ENCODE data around the gene CTBP1. TPM values are rescaled to one million over a fixed set of nuclear protein-coding genes. Genes with fewer than 3 reads are reported as not detected.

Gene CTBP1
- total RNA-seq, 1 experiment from 2014 or later = 187 TPM

GRCh38 chr4:1240721-1241465 lies 8.0 kb downstream of the CTBP1 start:
- DNase-seq (ENCODE audit: low spot score) = no peak
- intact Hi-C loops (cut with micrococcal nuclease; ENCODE audit: unreplicated experiment) = no loop called here
- CTCF ChIA-PET = no interaction called here
- Histone ChIP-seq H3K4me3 (ENCODE audit: low read depth, low read length, poor library complexity, severe bottlenecking) (no peak overlapping the region), H3K4me1 (ENCODE audit: insufficient read depth, low read length, poor library complexity, severe bottlenecking) (no peaks in the 10 kb centered on the region), H3K36me3 (ENCODE audit: insufficient read depth, low read length, poor library complexity, severe bottlenecking) (peaks cover 33% of the 10 kb centered on the region), H3K27me3 (replicated peaks; ENCODE audit: insufficient read depth, low read depth, low read length, poor library complexity) (no peaks in the 10 kb centered on the region), H3K9me3 (ENCODE audit: low read depth, low read length, poor library complexity, severe bottlenecking) (no peaks in the 10 kb centered on the region), H3K27ac (ENCODE audit: low read depth, low read length, poor library complexity, severe bottlenecking) (no peak overlapping the region)
- POLR2A ChIA-PET (ENCODE audit: low non-redundant PET) = no interaction called here
- no TSS peak for BruUV-seq (replicated peaks)
- TF ChIP-seq CTCF (conservative IDR thresholded peaks at IDR 0.05; ENCODE audit: low read depth, low read length) = no peak
- TF ChIP-seq EZH2 (IDR thresholded peaks at IDR 0.05; ENCODE audit: borderline replicate concordance, low read depth, low read length, poor library complexity, severe bottlenecking) = no peak

GRCh38 chr4:1239950-1240307 lies 9.0 kb downstream of the CTBP1 start:
- peaks cover 42% of the 10 kb centered on the region for H3K36me3 ChIP-seq (ENCODE audit: insufficient read depth, low read length, poor library complexity, severe bottlenecking)
- BruUV-seq (replicated peaks) = no TSS peak
- no peak overlapping the region for H3K27ac ChIP-seq (ENCODE audit: low read depth, low read length, poor library complexity, severe bottlenecking)
- no peak for DNase-seq (ENCODE audit: low spot score)
- no peaks in the 10 kb centered on the region for H3K9me3 ChIP-seq (ENCODE audit: low read depth, low read length, poor library complexity, severe bottlenecking)
- H3K4me1 ChIP-seq (ENCODE audit: insufficient read depth, low read length, poor library complexity, severe bottlenecking) = no peaks in the 10 kb centered on the region
- ChIA-PET POLR2A (ENCODE audit: low non-redundant PET) (no interaction called here), CTCF (no interaction called here)
- no peak overlapping the region for H3K4me3 ChIP-seq (ENCODE audit: low read depth, low read length, poor library complexity, severe bottlenecking)
- intact Hi-C loops (cut with micrococcal nuclease; ENCODE audit: unreplicated experiment) = no loop called here
- no peak for TF ChIP-seq EZH2 (IDR thresholded peaks at IDR 0.05; ENCODE audit: borderline replicate concordance, low read depth, low read length, poor library complexity, severe bottlenecking)
- TF ChIP-seq CTCF (conservative IDR thresholded peaks at IDR 0.05; ENCODE audit: low read depth, low read length) = no peak
- H3K27me3 ChIP-seq (replicated peaks; ENCODE audit: insufficient read depth, low read depth, low read length, poor library complexity) = no peaks in the 10 kb centered on the region

- TF ChIP-seq EZH2 (IDR thresholded peaks at IDR 0.05; ENCODE audit: borderline replicate concordance, low read depth, low read length, poor library complexity, severe bottlenecking) (no peak), CTCF (conservative IDR thresholded peaks at IDR 0.05; ENCODE audit: low read depth, low read length) (no peak)
- Histone ChIP-seq H3K9me3 (ENCODE audit: low read depth, low read length, poor library complexity, severe bottlenecking) (no peaks in the 10 kb centered on the region), H3K36me3 (ENCODE audit: insufficient read depth, low read length, poor library complexity, severe bottlenecking) (peaks cover 48% of the 10 kb centered on the region), H3K27ac (ENCODE audit: low read depth, low read length, poor library complexity, severe bottlenecking) (no peak overlapping the region), H3K4me3 (ENCODE audit: low read depth, low read length, poor library complexity, severe bottlenecking) (no peak overlapping the region), H3K4me1 (ENCODE audit: insufficient read depth, low read length, poor library complexity, severe bottlenecking) (no peaks in the 10 kb centered on the region), H3K27me3 (replicated peaks; ENCODE audit: insufficient read depth, low read depth, low read length, poor library complexity) (no peaks in the 10 kb centered on the region)
- ChIA-PET POLR2A (ENCODE audit: low non-redundant PET) (no interaction called here), CTCF (no interaction called here)
- no TSS peak for BruUV-seq (replicated peaks)
- intact Hi-C loops (cut with micrococcal nuclease; ENCODE audit: unreplicated experiment) = no loop called here
- DNase-seq (ENCODE audit: low spot score) = no peak
Observed at GRCh38 chr4:1239141-1239949, 9.6 kb downstream of the CTBP1 start.

Measured in A673 (cell line).